Transverse colon (tissue), 4 donors: ENCODE data around the gene TTN. TPM values are rescaled to one million over a fixed set of nuclear protein-coding genes. Genes with fewer than 3 reads are reported as not detected.

Source experiments
- DNase-seq: peaks from one replicate; pipeline ENCODE4 v3.0.0-alpha.2; 2019
- H3K27ac ChIP-seq, 4 donors: fragments of 200-600 bp; sonication (generic); 2 replicates each; pipeline ENCODE4 v1.5.1; 2016 to 2018; ENCODE audit warnings: inconsistent platforms in 4 of 4
- H3K27me3 ChIP-seq: fragments of 200-600 bp; sonication (generic); 2 replicates; pipeline ENCODE4 v1.5.1; 2017; ENCODE audit warnings: inconsistent platforms
- H3K36me3 ChIP-seq, 4 donors: fragments of 200-600 bp; sonication (generic); 2 replicates each; pipeline ENCODE4 v1.5.1; 2017 to 2019; ENCODE audit warnings: inconsistent platforms in 4 of 4
- H3K4me1 ChIP-seq, 4 donors: fragments of 200-600 bp; sonication (generic); 2 replicates each; pipeline ENCODE4 v1.5.1; 2017 to 2020; ENCODE audit warnings: inconsistent platforms in 4 of 4
- H3K4me3 ChIP-seq, 4 donors: fragments of 200-600 bp; sonication (generic); 1 replicate in 1 of 4; 2 replicates in 3 of 4; pipeline versions ENCODE4 v1.5.1 to v1.6.1; 2017 to 2019; ENCODE audit warnings: inconsistent platforms in 4 of 4
- H3K9me3 ChIP-seq, 2 donors: fragments of 200-600 bp; sonication (generic); 2 replicates each; pipeline ENCODE4 v1.5.1; 2017 to 2019; ENCODE audit warnings: inconsistent platforms in 2 of 2
- CTCF ChIP-seq, 5 experiments: fragments of 200-600 bp in 3 of 5; fragments of 450-650 bp in 2 of 5; sonication (generic) in 3 of 5; IDR thresholded peaks; 1 replicate in 2 of 5; 2 replicates in 3 of 5; pipeline ENCODE4 v1.5.1; 2016 to 2017; ENCODE audit warnings: antibody characterized with exemption in 5 of 5, inconsistent platforms in 3 of 5, mild to moderate bottlenecking in 2 of 5, moderate library complexity in 1 of 5
- EP300 ChIP-seq: sonication (generic); formaldehyde crosslinking; IDR thresholded peaks from one replicate; pipeline ENCODE4 v1.6.1; 2017; ENCODE audit warnings: antibody characterized with exemption, low read depth
- POLR2A ChIP-seq: fragments of 450-650 bp; IDR thresholded peaks from one replicate; pipeline ENCODE4 v1.6.1; 2016; ENCODE audit warnings: antibody characterized with exemption, mild to moderate bottlenecking, moderate library complexity
- POLR2AphosphoS5 ChIP-seq, 3 donors: sonication (generic); formaldehyde crosslinking; IDR thresholded peaks; one replicate each; pipeline ENCODE4 v1.6.1; 2016; ENCODE audit warnings: antibody characterized with exemption in 3 of 3
- WGBS, 2 donors: methylation state at CpG; one replicate each; pipeline ENCODE4 v1.1.5; 2018; ENCODE audit warnings: low coverage in 1 of 2; 5-methylcytosine and 5-hydroxymethylcytosine counted together
- in situ Hi-C, 4 donors: fragments of 200-750 bp; cut with MboI; loops; one replicate each; pipeline versions ENCODE4 v1.15.0 to v1.15.1; 2017; ENCODE audit warnings: low sequenced_read_pairs in 3 of 4, low pct_ligation_motif_present in 1 of 4, low pct_unique_long_range_greater_than_20kb in 1 of 4
- intact Hi-C: fragments of 100-400 bp; cut with DNase I; formaldehyde crosslinking; loops from one replicate; pipeline ENCODE4 v1.15.1; 2023; ENCODE audit warnings: low total_unique reads
- total RNA-seq, 4 donors: library from RNA; depleted of rRNA; stranded (reverse); fragments of >200 nt; gene quantifications; one replicate each; pipeline ENCODE4 v1.1.0, GENCODE V29; 2016

TTN gene
- total RNA-seq, 4 donors from 2014 or later = 6.2 to 43.4 (median 18.1) TPM

- H3K27me3 ChIP-seq = no peaks in the 10 kb centered on the region
- intact Hi-C loops (no loop called here), in situ Hi-C loops (no loop called here)
- no peak overlapping the region for H3K4me3 ChIP-seq
- TF ChIP-seq POLR2AphosphoS5 (IDR thresholded peaks at IDR 0.05) (no peak), CTCF (IDR thresholded peaks at IDR 0.05) (no peak), POLR2A (no peak), EP300 (no peak)
- H3K36me3 ChIP-seq = no peaks in the 10 kb centered on the region
- WGBS, 2 donors = 71 to 72% methylated on average over 2 of the region's 2 CpGs
- no peak for DNase-seq
- H3K4me1 ChIP-seq = no peaks in the 10 kb centered on the region
- H3K9me3 ChIP-seq = no peaks in the 10 kb centered on the region
- H3K27ac ChIP-seq = no peak overlapping the region
Observed at GRCh38 chr2:178845566-178846457, 38.6 kb upstream of the TTN start.

GRCh38 chr2:178844701-178845100 is 37.5 kb upstream of the TTN start:
- no peak overlapping the region for H3K4me3 ChIP-seq
- no peaks in the 10 kb centered on the region for H3K9me3 ChIP-seq
- WGBS, 2 donors = 56 to 60% methylated on average over 2 of the region's 2 CpGs
- intact Hi-C loops (no loop called here), in situ Hi-C loops (no loop called here)
- no peaks in the 10 kb centered on the region for H3K36me3 ChIP-seq
- DNase-seq = no peak
- no peak overlapping the region for H3K27ac ChIP-seq
- H3K27me3 ChIP-seq = no peaks in the 10 kb centered on the region
- TF ChIP-seq EP300 (no peak), CTCF (IDR thresholded peaks at IDR 0.05) (no peak), POLR2A (no peak), POLR2AphosphoS5 (IDR thresholded peaks at IDR 0.05) (no peak)
- no peaks in the 10 kb centered on the region for H3K4me1 ChIP-seq

- WGBS, 2 donors = 56 to 74% methylated on average over 3 to 4 of the region's 4 CpGs
- H3K27ac ChIP-seq = no peak overlapping the region
Observed at GRCh38 chr2:178844269-178844668, 37.0 kb upstream of the TTN start.

GRCh38 chr2:178843697-178844096 is 36.5 kb upstream of the TTN start:
- no peaks in the 10 kb centered on the region for H3K4me1 ChIP-seq
- no peak for DNase-seq
- H3K27me3 ChIP-seq = no peaks in the 10 kb centered on the region
- intact Hi-C loops (no loop called here), in situ Hi-C loops (no loop called here)
- no peaks in the 10 kb centered on the region for H3K36me3 ChIP-seq
- no peaks in the 10 kb centered on the region for H3K9me3 ChIP-seq
- no peak for TF ChIP-seq POLR2A
- TF ChIP-seq POLR2AphosphoS5 (IDR thresholded peaks at IDR 0.05) = no peak
- no peak for TF ChIP-seq CTCF (IDR thresholded peaks at IDR 0.05)
- no peak for TF ChIP-seq EP300
- H3K27ac ChIP-seq = no peak overlapping the region
- no peak overlapping the region for H3K4me3 ChIP-seq
- 81 to 93% methylated on average over 1 of the region's 1 CpG for WGBS, 2 donors

More at GRCh38 chr2:178844269-178844668, 37.0 kb upstream of the TTN start:
- H3K9me3 ChIP-seq = no peaks in the 10 kb centered on the region
- H3K4me1 ChIP-seq = no peaks in the 10 kb centered on the region
- no peaks in the 10 kb centered on the region for H3K27me3 ChIP-seq
- TF ChIP-seq POLR2AphosphoS5 (IDR thresholded peaks at IDR 0.05) (no peak), CTCF (IDR thresholded peaks at IDR 0.05) (no peak), POLR2A (no peak), EP300 (no peak)
- in situ Hi-C loops = no loop called here
- no peak overlapping the region for H3K4me3 ChIP-seq
- no peaks in the 10 kb centered on the region for H3K36me3 ChIP-seq
- intact Hi-C loops = no loop called here
- no peak for DNase-seq
